K562 (cell line): ENCODE measurements around the gene ABLIM2. TPM values are rescaled to one million over a fixed set of nuclear protein-coding genes. Genes with fewer than 3 reads are reported as not detected.

Experiments
- ARHGAP35 ChIP-seq: fragments of 450-650 bp; IDR thresholded peaks from 2 replicates; pipeline ENCODE4 v1.6.1; 2018; ENCODE audit not compliant: partially characterized antibody
- CBFA2T2 ChIP-seq: fragments of 450-650 bp; conservative IDR thresholded peaks from 2 replicates; pipeline ENCODE4 v1.6.1; 2017; ENCODE audit warnings: mild to moderate bottlenecking
- ETS1 ChIP-seq: conservative IDR thresholded peaks from 2 replicates; pipeline ENCODE4 v1.6.1; 2011; ENCODE audit warnings: low read depth, mild to moderate bottlenecking, low read length; ENCODE audit not compliant: control insufficient read depth
- MTF1 ChIP-seq: fragments of 250-450 bp; sonication (Bioruptor Pico); IDR thresholded peaks from 2 replicates; pipeline ENCODE4 v1.9.0; 2021; ENCODE audit warnings: moderate library complexity, mild to moderate bottlenecking, inconsistent platforms, borderline replicate concordance
- NFATC3 ChIP-seq: fragments of 450-650 bp; IDR thresholded peaks from 2 replicates; pipeline ENCODE4 v1.6.1; 2017; ENCODE audit warnings: mild to moderate bottlenecking
- POLR2AphosphoS2 ChIP-seq: IDR thresholded peaks from 2 replicates; pipeline ENCODE4 v1.6.1; 2012; ENCODE audit warnings: low read length, improper control_type of control experiment
- POLR3G ChIP-seq: IDR thresholded peaks from 2 replicates; pipeline ENCODE4 v1.6.1; 2011; ENCODE audit not compliant: insufficient read length, insufficient replicate concordance; ENCODE audit errors: extremely low read depth
- TCF3 ChIP-seq: sonication (generic); formaldehyde crosslinking; IDR thresholded peaks from 2 replicates; pipeline ENCODE4 v1.4.0; 2020; ENCODE audit warnings: mild to moderate bottlenecking, missing genetic modification reagents
- ZBTB40 ChIP-seq, 2 experiments: fragments of 450-650 bp in 1 of 2; sonication (generic) in 1 of 2; formaldehyde crosslinking in 1 of 2; IDR thresholded peaks; 2 replicates each; pipeline versions ENCODE4 v1.7.1 to v1.9.0; 2016 to 2022; ENCODE audit warnings: inconsistent platforms in 1 of 2, mild to moderate bottlenecking in 1 of 2, missing genetic modification reagents in 1 of 2
- ZC3H8 ChIP-seq: fragments of 450-650 bp; IDR thresholded peaks from 2 replicates; pipeline ENCODE4 v1.6.1; 2017
- ZFP36 ChIP-seq: fragments of 150-350 bp; IDR thresholded peaks from 2 replicates; pipeline ENCODE4 v1.6.1; 2018; ENCODE audit warnings: low read length, low read depth; ENCODE audit not compliant: partially characterized antibody
- ZNF395 ChIP-seq: fragments of 200-800 bp; sonication (Bioruptor generic); IDR thresholded peaks from 2 replicates; pipeline ENCODE4 v1.6.1; 2017; ENCODE audit warnings: missing genetic modification characterization, missing compliant biosample characterization
- ZNF551 ChIP-seq: fragments of 250-450 bp; sonication (Bioruptor Pico); IDR thresholded peaks from 2 replicates; pipeline ENCODE4 v1.5.0; 2021; ENCODE audit warnings: mild to moderate bottlenecking, moderate library complexity
- ZNF586 ChIP-seq: fragments of 450-650 bp; formaldehyde crosslinking; conservative IDR thresholded peaks from 2 replicates; pipeline ENCODE4 v1.4.0; 2020; ENCODE audit warnings: mild to moderate bottlenecking, moderate library complexity
- ZNF717 ChIP-seq: fragments of 250-450 bp; sonication (Bioruptor Pico); IDR thresholded peaks from 2 replicates; pipeline ENCODE4 v1.5.0; 2021
- polyA plus RNA-seq, 8 experiments: library from polyadenylated mRNA; depleted of rRNA in 4 of 8; stranded (reverse) in 5 of 8; unstranded in 3 of 8; fragments of >200 nt; fragmentation: Nextera tagmentation in 2 of 8; fragmentation: Illumina TruSeq in 1 of 8; extraction: Ambion mirVana in 2 of 8; extraction: Trizol in 1 of 8; gene quantifications; 2 replicates each; pipeline versions ENCODE4 v1.2.1 to v1.2.3, GENCODE V29; 2011 to 2014; ENCODE audit warnings: inconsistent platforms in 1 of 8, missing spikeins in 1 of 8
- total RNA-seq, 7 experiments: library from RNA; depleted of rRNA in 6 of 7; stranded (reverse); fragments of >200 nt in 6 of 7; fragmentation: Illumina TruSeq in 2 of 7; extraction: Trizol in 2 of 7; gene quantifications; 2 replicates each; pipeline versions ENCODE4 v1.2.1 to v1.2.3, GENCODE V29; 2011 to 2021; ENCODE audit warnings: low replicate concordance in 1 of 7

Gene ABLIM2
- total and polyA plus RNA-seq, 9 of the 15 experiments (the other 6 are each of a cell fraction or from before 2014, with no cell fraction given), result not detected

GRCh38 chr4:8191136-8191747, 32.6 kb upstream of the ABLIM2 start (continued):
- TF ChIP-seq ZBTB40 (IDR thresholded peaks at IDR 0.05) (peak; percentile 62), ZBTB40 (CRISPR knock-in tag; IDR thresholded peaks at IDR 0.05) (no peak), ZNF717 (CRISPR knock-in tag) (no peak), MTF1 (no peak), ZNF395 (no peak), CBFA2T2 (peak; percentile 70), TCF3 (peak; percentile 78), ZFP36 (peak; percentile 3), ARHGAP35 (no peak), POLR3G (no peak), POLR2AphosphoS2 (no peak), ZC3H8 (no peak), ZNF586 (CRISPR knock-in tag) (no peak), ZNF551 (no peak), ETS1 (no peak), NFATC3 (no peak)
